ENCODE results near the gene ANGPT4.

ANGPT4 gene

GRCh38 chr20:916125-916799 lies at the start of gene ANGPT4:
TSS of gene ANGPT4 (minus strand) at chr20:916334. CDS start at chr20:916214, 120 bp downstream.
- FAIRE-seq, result no peak

- no peak for FAIRE-seq
Measured at GRCh38 chr20:963795-964194, 47.7 kb upstream of the ANGPT4 start.

DNA sequence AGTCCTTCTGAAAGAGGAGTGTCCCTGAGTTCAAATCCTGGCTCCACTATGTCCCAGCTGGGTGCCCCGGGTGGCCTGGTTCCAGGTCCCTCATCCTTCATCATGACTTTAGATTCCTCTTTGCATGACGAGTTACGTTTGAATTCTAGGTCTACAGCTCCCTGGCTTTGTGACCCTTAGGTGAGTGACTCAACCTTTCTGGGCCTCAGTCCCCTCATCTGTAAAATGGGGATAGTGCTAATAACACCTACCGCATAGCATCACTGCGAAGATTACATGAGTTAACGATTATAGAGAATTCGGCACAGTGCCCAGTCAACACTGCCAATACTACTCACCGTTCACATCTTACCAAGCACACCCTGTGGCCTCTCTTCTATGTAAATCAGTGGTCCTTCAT lies 46.5 kb upstream of the ANGPT4 start:
- FAIRE-seq, result no peak

DNA sequence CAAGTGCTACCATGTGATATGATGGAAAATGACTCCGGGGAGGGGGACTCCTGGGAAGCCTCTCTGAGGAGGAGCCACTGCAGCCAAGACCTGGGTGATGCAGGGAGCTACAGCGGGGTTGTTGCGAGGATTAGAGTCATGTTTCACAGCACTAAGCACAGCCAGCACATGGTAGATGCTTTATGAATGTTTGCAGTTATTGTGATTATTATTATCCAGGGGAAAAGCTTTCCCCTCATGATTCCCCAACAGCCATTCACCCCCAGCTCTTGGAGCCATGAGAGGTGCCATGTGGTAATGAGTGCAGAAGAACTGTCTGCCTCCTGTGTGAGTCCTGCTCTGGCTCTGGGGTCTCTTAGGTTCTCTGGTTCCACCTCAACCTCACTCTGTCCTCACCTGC lies 46.1 kb upstream of the ANGPT4 start:
- no peak for FAIRE-seq

- no peak for FAIRE-seq
Measured at GRCh38 chr20:961768-962167, 45.6 kb upstream of the ANGPT4 start.

DNA sequence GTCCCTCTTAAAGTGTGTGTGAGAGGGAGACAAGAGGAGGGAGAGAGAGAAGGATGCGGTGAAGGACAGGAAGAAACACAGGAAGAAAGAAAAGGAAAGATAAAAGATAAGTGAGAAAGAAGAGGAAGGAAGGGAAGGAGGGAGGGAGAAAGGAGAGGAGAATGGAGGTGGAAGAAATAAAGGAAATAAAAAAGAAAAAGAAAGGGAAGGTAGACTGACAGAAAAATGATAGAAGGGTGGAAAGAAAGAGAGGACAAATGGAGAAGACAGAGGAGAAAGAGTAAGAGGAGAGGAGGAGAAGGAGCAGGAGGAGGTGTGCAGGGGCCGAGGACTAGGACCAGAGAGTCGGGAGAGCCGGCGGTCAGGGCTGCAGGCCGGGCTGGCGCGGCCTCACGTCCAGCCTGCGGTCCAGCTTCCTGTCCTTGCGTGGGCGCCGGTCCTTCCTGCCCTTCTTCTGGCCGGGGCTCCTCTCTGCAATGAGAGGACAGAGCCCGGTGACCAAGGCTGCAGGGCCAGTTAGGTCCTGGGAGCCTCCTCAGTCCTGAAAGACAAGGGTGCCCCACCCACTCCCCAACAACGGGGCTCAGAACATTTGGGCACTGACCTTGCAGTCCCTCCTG lies 44.0 kb upstream of the ANGPT4 start:
- no peak for FAIRE-seq

GRCh38 chr20:958936-959815 lies 43.0 kb upstream of the ANGPT4 start:
- FAIRE-seq, result no peak

DNA sequence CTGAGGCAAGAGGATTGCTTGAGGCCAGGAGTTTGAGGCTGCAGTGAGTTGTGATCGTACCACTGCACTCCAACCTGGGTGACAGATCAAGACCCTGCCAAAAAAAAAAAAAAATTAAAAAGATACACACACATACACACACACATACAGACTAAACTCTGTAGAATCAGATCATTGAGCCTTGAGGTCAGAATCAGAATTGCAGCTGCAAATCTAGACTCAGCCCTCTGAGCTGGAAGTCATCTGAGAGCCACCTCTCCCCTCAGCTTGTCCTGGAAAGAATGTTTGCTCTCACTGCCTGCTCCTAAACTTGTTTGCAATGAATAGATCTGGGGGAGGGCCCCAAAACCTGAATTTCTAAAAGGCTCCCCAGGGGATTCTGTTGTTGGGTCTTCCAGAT lies 41.4 kb upstream of the ANGPT4 start:
- FAIRE-seq, result no peak

GRCh38 chr20:956330-956951 lies 40.3 kb upstream of the ANGPT4 start:
- no peak for FAIRE-seq

DNA sequence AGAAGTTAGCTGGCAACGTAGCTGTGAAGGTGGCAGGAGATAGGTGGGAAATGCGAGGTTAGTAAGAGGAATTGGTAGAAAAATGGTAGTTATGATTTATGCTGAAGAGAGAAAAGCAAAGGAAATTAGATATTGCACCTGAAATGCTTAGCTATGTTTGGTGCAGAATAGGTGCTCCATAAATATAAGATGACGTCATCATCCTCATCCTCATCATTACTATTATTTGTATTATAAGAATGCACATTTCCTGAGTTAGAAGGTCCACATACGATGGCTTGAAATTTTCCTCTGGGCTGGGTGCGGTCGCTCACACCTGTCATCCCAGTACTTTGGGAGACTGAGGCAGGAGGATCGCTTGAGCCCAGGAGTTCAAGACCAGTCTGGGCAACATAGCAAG lies 39.5 kb upstream of the ANGPT4 start:
- no peak for FAIRE-seq

- no peak for FAIRE-seq
Measured at GRCh38 chr20:955111-955510, 39.0 kb upstream of the ANGPT4 start.

- no peak for FAIRE-seq
Measured at GRCh38 chr20:953742-954141, 37.6 kb upstream of the ANGPT4 start.

- no peak for FAIRE-seq
Measured at GRCh38 chr20:952196-952795, 36.2 kb upstream of the ANGPT4 start.

GRCh38 chr20:951384-952169 lies 35.4 kb upstream of the ANGPT4 start:
- FAIRE-seq, result no peak

DNA sequence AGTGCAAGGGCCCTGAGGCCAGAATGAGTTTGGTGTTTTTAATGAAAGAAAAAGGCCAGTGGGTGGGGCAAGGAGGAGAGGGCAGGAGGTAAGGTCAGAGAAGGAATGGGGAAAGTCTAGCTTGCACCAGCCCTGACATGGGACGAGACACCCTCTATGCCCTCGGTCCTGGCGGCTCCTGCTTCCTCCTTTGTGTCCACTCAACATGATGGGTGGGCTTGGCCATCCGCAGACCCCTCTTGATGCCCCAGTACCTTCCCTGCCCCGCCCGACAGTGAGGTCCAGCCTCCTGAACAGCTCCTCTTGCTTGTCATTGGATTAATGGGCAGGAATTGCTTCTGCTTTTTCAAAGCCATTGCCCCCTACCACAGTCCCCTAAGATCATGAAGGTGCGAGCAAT lies 33.6 kb upstream of the ANGPT4 start:
- FAIRE-seq, result no peak

DNA sequence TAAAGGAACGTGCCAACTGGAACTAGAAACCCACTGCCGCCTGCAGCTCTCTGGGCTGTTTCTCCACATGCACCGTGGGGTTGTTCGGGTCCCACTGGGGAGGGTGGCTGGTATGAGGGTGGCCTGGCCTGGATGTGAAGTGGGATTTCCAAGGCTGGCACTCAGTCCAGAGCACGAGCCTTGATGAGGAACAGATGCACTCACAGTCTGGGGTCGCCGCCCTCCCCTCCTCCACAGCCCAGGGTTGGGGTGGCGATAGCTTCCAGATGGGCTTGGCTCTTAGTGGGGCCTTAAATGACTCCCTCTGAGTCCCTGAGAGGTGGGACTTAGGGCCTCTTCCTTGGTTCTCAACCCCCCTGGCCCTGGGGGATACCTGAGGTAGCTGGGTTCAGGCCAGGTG lies 30.7 kb upstream of the ANGPT4 start:
- FAIRE-seq, result no peak

DNA sequence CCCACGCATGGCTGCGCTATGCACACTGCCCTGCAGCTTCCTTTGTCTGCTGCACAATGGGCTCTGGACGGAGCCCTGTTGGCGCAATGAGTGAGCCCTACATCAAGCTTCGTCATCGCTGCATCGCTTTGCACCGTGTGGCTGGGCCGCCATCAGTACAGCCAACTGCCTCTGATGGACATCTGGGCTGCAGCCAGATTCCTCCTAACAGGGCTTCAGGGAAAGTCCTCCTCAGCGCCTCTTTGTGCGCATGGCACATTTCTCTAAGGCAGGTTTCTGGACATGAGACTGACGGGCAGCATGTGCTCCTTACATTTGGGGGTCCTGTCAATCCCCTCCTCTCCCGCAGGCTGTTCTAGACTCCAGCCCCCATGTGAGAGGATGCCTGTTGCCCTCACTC lies 29.7 kb upstream of the ANGPT4 start:
- no peak for FAIRE-seq

DNA sequence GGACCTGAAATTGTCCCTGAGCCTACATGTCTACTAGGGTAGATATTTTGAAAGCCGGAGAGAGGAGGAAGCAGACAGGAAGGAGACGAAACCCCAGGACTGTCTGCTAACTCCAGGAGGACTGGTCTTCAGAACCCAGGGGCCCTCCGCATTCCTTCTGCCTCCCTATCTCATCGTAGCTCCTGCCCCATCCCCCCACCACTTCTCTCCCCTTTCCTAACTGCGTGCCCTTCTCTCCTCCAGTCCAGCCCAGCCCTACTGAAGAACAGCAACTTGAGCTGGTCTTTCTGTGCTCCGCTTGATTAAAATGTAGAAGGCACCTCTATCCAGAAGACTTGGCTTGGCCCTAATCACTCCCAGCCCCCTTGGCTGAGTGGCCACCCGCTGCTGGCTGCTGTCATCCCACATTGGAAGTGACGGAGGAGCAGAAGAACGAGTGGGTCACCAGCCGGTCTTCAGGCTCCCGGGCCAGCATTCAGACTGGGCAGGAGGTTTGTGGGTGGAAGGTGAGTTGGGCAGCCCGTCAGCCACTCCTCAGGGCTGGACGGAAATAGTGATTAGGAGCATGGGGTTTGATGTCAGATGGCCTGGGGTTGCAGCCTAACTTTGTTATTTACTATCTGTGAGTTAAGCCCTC lies 28.8 kb upstream of the ANGPT4 start:
- FAIRE-seq, result no peak

DNA sequence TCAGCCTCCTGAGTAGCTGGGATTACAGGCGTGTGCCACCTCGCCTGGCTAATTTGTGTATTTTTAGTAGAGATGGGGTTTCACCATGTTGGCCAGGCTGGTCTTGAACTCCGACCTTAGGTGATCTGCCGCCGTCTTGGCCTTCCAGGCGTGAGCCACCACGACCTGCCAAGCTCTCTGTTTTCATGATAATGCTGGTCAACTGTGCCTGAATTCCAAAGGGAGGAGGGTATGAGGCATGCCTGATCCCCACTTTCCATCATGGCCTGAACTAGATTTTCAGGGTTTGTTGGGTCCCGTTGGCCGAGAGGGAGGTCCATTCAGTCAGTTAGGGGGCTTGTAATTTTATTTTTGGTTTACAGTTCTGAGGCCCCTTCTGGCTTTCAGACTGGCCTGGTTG lies 28.0 kb upstream of the ANGPT4 start:
- FAIRE-seq, result no peak

DNA sequence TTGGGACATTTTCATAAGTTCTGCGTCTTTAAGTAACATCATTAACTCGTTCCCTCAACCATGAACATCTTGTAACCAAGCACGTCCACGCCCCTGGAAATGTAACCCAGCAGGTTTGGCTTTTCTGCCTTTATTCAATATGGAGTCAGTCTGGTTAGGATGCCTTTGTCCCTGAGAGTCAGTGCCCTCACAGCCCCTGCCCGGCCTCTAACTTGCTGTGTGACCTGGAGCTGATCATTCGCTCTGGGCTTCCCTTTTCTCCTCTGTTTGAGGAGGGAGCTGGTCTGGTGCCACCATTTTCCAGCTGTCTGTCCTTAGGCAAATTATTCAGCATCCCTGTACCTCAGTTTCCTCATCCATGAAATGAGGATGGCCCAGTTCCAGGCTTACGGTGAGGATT lies 26.5 kb upstream of the ANGPT4 start:
- FAIRE-seq, result no peak

DNA sequence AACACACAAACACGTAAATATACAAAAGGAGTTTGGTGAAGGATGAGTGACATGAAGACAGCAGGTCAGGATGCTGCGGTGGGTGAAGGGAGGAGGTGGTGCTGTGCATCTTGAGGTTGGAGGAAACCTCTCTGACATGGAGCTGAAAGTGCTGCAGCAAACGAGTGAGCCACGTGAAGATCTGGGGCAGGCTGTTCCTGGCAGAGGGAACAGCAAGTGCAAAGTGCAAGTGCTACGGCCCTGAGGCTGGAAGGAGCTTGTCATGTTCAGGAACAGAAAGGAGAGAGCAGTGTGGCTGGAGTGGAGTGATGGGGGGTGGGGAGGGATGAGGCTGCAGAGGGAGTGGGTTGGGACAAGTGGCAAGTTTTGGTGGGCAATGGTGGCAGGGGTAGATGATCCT lies 24.8 kb upstream of the ANGPT4 start:
- FAIRE-seq, result no peak

- no peak for FAIRE-seq
Measured at GRCh38 chr20:939606-940005, 23.5 kb upstream of the ANGPT4 start.
